GM12878 (cell line): ENCODE data around the gene RIMBP2. TPM values are rescaled to one million over a fixed set of nuclear protein-coding genes. Genes with fewer than 3 reads are reported as not detected.

Experiments
- ATAC-seq: fragments of 200-7000 bp; cut with Tn5 transposase; 3 replicates; pipeline ENCODE4 v1.9.1; 2020; ENCODE audit warnings: mild to moderate bottlenecking, moderate library complexity
- BruUV-seq: library from RNA; stranded (reverse); fragments of 400-500 nt; replicated peaks from 2 replicates; lab custom pipeline; 2021; lab: Mats Ljungman, UMichigan
- CTCF ChIA-PET: fragments of 300-600 bp; sonication (Branson Sonifier 250); formaldehyde crosslinking; extraction: SDS; loops from one replicate; lab custom pipeline; 2021; ENCODE audit warnings: inconsistent platforms; lab: Yijun Ruan, JAX
- POLR2A ChIA-PET: fragments of 350-600 bp; formaldehyde crosslinking; extraction: SDS; loops from one replicate; lab custom pipeline; 2021; ENCODE audit warnings: inconsistent platforms; lab: Charles Lee
- RAD21 ChIA-PET: fragments of 300-600 bp; sonication (Branson Sonifier 250); formaldehyde crosslinking; loops from one replicate; lab custom pipeline; 2023; ENCODE audit warnings: antibody characterized with exemption; ENCODE audit not compliant: unreplicated experiment; lab: Charles Lee
- SMC1A ChIA-PET: fragments of 300-600 bp; sonication (Branson Sonifier 250); formaldehyde crosslinking; loops from one replicate; lab custom pipeline; 2023; ENCODE audit not compliant: unreplicated experiment, uncharacterized antibody; lab: Charles Lee
- DNase-seq: peaks from one replicate; pipeline ENCODE4 v3.0.0-alpha.2; 2011; ENCODE audit warnings: low read depth, low spot score
- FAIRE-seq: peaks from 3 replicates; lab custom pipeline; 2011; peaks lifted over from hg19 to GRCh38; lab: Jason Lieb, UNC
- H2AFZ ChIP-seq: 2 replicates; pipeline ENCODE4 v1.6.0; 2011; ENCODE audit warnings: low read depth, low read length, control low read depth; ENCODE audit not compliant: control insufficient read depth
- H3K27ac ChIP-seq: 2 replicates; pipeline ENCODE4 v1.5.1; 2011; ENCODE audit warnings: control low read depth; ENCODE audit not compliant: control insufficient read depth, insufficient read depth
- H3K27me3 ChIP-seq, 2 experiments: replicated peaks in 1 of 2; 2 replicates each; pipeline versions ENCODE4 v1.6.0 to v1.6.1; 2011; ENCODE audit warnings: low read length in 1 of 2; ENCODE audit not compliant: control insufficient read depth in 2 of 2, insufficient read depth in 2 of 2
- H3K36me3 ChIP-seq, 2 experiments: 2 replicates each; pipeline ENCODE4 v1.5.1; 2011; ENCODE audit warnings: low read length in 1 of 2; ENCODE audit not compliant: control insufficient read depth in 2 of 2, insufficient read depth in 2 of 2
- H3K4me1 ChIP-seq: 2 replicates; pipeline ENCODE4 v1.6.1; 2011; ENCODE audit warnings: mild to moderate bottlenecking, low read length, moderate library complexity, mixed read lengths; ENCODE audit not compliant: control insufficient read depth, insufficient read depth
- H3K4me2 ChIP-seq: 2 replicates; pipeline ENCODE4 v1.6.0; 2011; ENCODE audit warnings: control low read depth; ENCODE audit not compliant: control insufficient read depth, insufficient read depth
- H3K4me3 ChIP-seq: fragments of 200-600 bp; sonication (generic); 2 replicates; pipeline ENCODE4 v1.5.1; 2016
- H3K79me2 ChIP-seq: 2 replicates; pipeline ENCODE4 v1.6.0; 2011; ENCODE audit warnings: low read length; ENCODE audit not compliant: control insufficient read depth, insufficient read depth
- H3K9ac ChIP-seq: 2 replicates; pipeline ENCODE4 v1.8.0; 2011; ENCODE audit warnings: low read length, control low read depth, mixed read lengths; ENCODE audit not compliant: control insufficient read depth, insufficient read depth
- H3K9me3 ChIP-seq: replicated peaks from 3 replicates; pipeline ENCODE4 v1.5.1; 2011; ENCODE audit warnings: mild to moderate bottlenecking, low read length; ENCODE audit not compliant: control insufficient read depth, insufficient read depth
- H4K20me1 ChIP-seq: 2 replicates; pipeline ENCODE4 v1.6.0; 2011; ENCODE audit not compliant: control insufficient read depth, insufficient read depth
- PML ChIP-seq: IDR thresholded peaks from 2 replicates; pipeline ENCODE4 v1.6.1; 2012; ENCODE audit warnings: low read length, inconsistent platforms
- STAT3 ChIP-seq: IDR thresholded peaks from 2 replicates; pipeline ENCODE4 v1.6.1; 2011; ENCODE audit warnings: low read depth, low read length, improper control_type of control experiment
- WGBS: methylation state at CpG from one replicate; pipeline ENCODE4 v1.1.6; 2016; ENCODE audit warnings: low lambda C conversion rate; ENCODE audit not compliant: insufficient replicate concordance, insufficient coverage; ENCODE audit errors: missing lambda C conversion rate; 5-methylcytosine and 5-hydroxymethylcytosine counted together
- in situ Hi-C: fragments of 300-500 bp; cut with MboI; formaldehyde crosslinking; loops from 9 replicates; pipeline ENCODE4 v1.14.3; 2018; ENCODE audit warnings: mixed read lengths
- intact Hi-C: fragments of 100-400 bp; cut with micrococcal nuclease; formaldehyde crosslinking; loops from one replicate; pipeline ENCODE4 v1.14.2; 2022; ENCODE audit not compliant: unreplicated experiment
- polyA plus RNA-seq, 11 experiments: library from polyadenylated mRNA; depleted of rRNA in 4 of 11; unstranded in 6 of 11; stranded (reverse) in 5 of 11; fragments of >200 nt; fragmentation: Nextera tagmentation in 4 of 11; fragmentation: Illumina TruSeq in 1 of 11; extraction: Ambion mirVana in 4 of 11; extraction: Trizol in 1 of 11; gene quantifications; 1 replicate in 1 of 11; 2 replicates in 10 of 11; pipeline versions ENCODE4 v1.2.1 to v1.2.3, GENCODE V29; 2011 to 2016; ENCODE audit warnings: inconsistent platforms in 2 of 11, missing spikeins in 2 of 11, low read depth in 1 of 11
- total RNA-seq, 4 experiments: library from RNA; depleted of rRNA in 3 of 4; stranded (reverse); fragments of >200 nt in 3 of 4; fragmentation: Illumina TruSeq in 1 of 4; extraction: Trizol in 1 of 4; gene quantifications; 2 replicates each; pipeline versions ENCODE4 v1.2.1 to v1.2.3, GENCODE V29; 2013 to 2021
- TF ChIP-seq, protein P1 (sequence below): IDR thresholded peaks from 2 replicates; pipeline ENCODE4 v1.6.1; 2011; ENCODE audit warnings: borderline replicate concordance, low read depth, mild to moderate bottlenecking, moderate library complexity, mixed read lengths, low read length; ENCODE audit not compliant: insufficient read depth; ENCODE audit errors: extremely low read length

Gene RIMBP2
- total and polyA plus RNA-seq, 10 of the 15 experiments (the other 5 are each of a cell fraction or from before 2014, with no cell fraction given), result 0.04 to 2.9 (median 0.07) TPM; not detected in 1

DNA sequence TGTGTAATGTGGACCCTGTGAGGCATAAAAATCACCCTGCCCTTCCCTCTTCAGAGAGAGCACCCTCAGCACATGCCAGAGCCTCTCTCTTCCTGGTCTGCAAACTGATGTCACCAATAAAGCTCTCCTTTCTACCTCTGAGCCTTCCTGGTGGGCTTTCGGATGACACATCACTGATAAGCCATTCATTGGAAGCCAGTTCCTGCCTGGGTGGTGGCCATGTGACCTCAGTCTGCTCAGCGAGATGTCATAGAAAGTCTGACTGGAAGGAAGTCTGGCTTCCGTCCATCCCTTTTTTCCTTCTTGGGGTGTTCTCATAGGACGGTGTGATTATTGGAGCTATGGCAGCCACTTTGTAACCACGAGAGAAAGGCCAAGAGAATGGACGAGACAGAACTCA, 282.7 kb downstream of the RIMBP2 start:
- Histone ChIP-seq H3K36me3 (no peaks in the 10 kb centered on the region; a peak in 1 of 4 replicates), H3K9me3 (no peaks in the 10 kb centered on the region; the same call in 2 of the 3 replicates), H4K20me1 (no peaks in the 10 kb centered on the region), H3K79me2 (no peaks in the 10 kb centered on the region), H3K4me1 (no peaks in the 10 kb centered on the region), H3K4me2 (no peak overlapping the region), H3K9ac (no peak overlapping the region), H2AFZ (no peak overlapping the region), H3K27ac (no peak overlapping the region), H3K4me3 (no peak overlapping the region), H3K27me3 (no peaks in the 10 kb centered on the region)
- 50% methylated on average over 6 of the region's 6 CpGs for WGBS
- RAD21 ChIA-PET, result no interaction called here
- no TSS peak for BruUV-seq
- CTCF ChIA-PET, result no interaction called here
- in situ Hi-C loops (no loop called here), intact Hi-C loops (no loop called here)
- FAIRE-seq (no peak), DNase-seq (no peak), ATAC-seq (no peak)
- TF ChIP-seq, protein P1, sequence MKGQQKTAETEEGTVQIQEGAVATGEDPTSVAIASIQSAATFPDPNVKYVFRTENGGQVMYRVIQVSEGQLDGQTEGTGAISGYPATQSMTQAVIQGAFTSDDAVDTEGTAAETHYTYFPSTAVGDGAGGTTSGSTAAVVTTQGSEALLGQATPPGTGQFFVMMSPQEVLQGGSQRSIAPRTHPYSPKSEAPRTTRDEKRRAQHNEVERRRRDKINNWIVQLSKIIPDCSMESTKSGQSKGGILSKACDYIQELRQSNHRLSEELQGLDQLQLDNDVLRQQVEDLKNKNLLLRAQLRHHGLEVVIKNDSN, result no peak
- POLR2A ChIA-PET, result no interaction called here
- SMC1A ChIA-PET, result no interaction called here

DNA sequence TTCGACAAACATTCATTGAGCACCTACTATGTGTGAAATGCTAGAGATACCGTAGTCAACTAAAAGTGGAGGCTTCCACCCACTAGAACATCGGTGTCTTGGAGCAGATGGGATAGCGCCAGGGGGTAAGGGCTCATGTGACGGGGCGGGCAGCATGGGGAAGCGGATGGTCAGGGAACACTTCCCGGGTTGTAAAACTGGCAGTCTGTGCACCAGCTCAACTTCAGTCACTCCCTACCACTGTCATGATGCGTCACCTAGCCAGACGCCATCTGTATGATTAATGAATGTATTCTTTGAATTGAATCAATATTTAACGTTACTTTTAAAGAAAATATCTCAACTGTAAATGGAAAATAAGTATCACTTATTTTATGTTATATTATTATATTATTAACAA, 284.9 kb downstream of the RIMBP2 start:
- WGBS, result 45% methylated on average over 11 of the region's 11 CpGs
- CTCF ChIA-PET, result interaction anchor here (0.6 kb wide), 1 partner anchor 27 kb away, joined by 3 read pairs; no protein-coding TSS in a partner anchor
- DNase-seq (no peak), FAIRE-seq (no peak), ATAC-seq (no peak)
- Histone ChIP-seq H3K27ac (no peak overlapping the region), H3K36me3 (no peaks in the 10 kb centered on the region; a peak in 1 of 4 replicates), H4K20me1 (no peaks in the 10 kb centered on the region), H3K9ac (no peak overlapping the region), H3K79me2 (no peaks in the 10 kb centered on the region), H3K27me3 (no peaks in the 10 kb centered on the region), H3K4me1 (no peaks in the 10 kb centered on the region), H2AFZ (no peak overlapping the region), H3K9me3 (no peaks in the 10 kb centered on the region; the same call in 2 of the 3 replicates), H3K4me2 (no peak overlapping the region), H3K4me3 (no peak overlapping the region)
- SMC1A ChIA-PET, result interaction anchor here (0.6 kb wide), 1 partner anchor 325 kb away, joined by 3 read pairs; no protein-coding TSS in a partner anchor
- in situ Hi-C loops (no loop called here), intact Hi-C loops (no loop called here)
- RAD21 ChIA-PET, result no interaction called here
- no TSS peak for BruUV-seq
- POLR2A ChIA-PET, result no interaction called here
- no peak for TF ChIP-seq STAT3
- TF ChIP-seq PML, result no peak
